Astrocyte of the cerebellum (primary cell): ENCODE results near the gene PSMD3.

Experiments
- DNase-seq: peaks from one replicate; pipeline ENCODE4 v3.0.0-alpha.2; 2011; ENCODE audit warnings: low read depth
- H3K4me3 ChIP-seq: 2 replicates; pipeline ENCODE4 v1.5.1; 2011; ENCODE audit warnings: mild to moderate bottlenecking, low read depth, low read length, moderate library complexity
- in situ Hi-C: cut with HindIII; loops from 2 replicates; pipeline ENCODE4 v1.10.0; 2017; ENCODE audit warnings: low sequenced_read_pairs
- TF ChIP-seq, protein P1 (sequence below): IDR thresholded peaks from 2 replicates; pipeline ENCODE4 v1.5.1; 2012; ENCODE audit warnings: low read length, low read depth, moderate library complexity, mild to moderate bottlenecking; ENCODE audit errors: missing control alignments

PSMD3 gene

DNA sequence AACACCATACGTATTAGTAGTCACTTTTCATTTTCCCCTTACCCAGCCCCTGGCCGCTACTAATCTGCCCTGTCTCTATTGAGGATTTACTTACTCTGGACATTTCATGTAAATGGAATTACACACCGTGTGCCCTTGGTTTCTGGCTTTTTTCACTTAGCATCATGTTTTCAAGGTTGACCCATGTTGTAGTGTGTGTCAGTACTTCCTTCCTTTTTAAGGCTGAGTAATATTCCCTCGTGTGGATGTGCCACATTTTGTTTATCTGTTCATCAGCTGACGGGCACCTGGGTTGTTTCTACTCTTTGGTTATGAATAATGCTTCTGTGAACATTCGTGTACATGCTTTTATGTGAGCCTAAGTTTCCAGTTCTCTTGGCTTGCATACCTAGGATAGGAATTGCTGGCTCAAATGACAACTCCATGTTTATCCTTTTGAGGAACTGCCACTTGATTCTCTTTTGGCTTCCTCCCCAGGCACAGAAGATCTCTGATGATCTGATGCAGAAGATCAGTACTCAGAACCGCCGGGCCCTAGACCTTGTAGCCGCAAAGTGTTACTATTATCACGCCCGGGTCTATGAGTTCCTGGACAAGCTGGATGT, 7.7 kb downstream of the PSMD3 start:
- TF ChIP-seq, protein P1, sequence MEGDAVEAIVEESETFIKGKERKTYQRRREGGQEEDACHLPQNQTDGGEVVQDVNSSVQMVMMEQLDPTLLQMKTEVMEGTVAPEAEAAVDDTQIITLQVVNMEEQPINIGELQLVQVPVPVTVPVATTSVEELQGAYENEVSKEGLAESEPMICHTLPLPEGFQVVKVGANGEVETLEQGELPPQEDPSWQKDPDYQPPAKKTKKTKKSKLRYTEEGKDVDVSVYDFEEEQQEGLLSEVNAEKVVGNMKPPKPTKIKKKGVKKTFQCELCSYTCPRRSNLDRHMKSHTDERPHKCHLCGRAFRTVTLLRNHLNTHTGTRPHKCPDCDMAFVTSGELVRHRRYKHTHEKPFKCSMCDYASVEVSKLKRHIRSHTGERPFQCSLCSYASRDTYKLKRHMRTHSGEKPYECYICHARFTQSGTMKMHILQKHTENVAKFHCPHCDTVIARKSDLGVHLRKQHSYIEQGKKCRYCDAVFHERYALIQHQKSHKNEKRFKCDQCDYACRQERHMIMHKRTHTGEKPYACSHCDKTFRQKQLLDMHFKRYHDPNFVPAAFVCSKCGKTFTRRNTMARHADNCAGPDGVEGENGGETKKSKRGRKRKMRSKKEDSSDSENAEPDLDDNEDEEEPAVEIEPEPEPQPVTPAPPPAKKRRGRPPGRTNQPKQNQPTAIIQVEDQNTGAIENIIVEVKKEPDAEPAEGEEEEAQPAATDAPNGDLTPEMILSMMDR, result no peak
- no peak for DNase-seq
- in situ Hi-C loops, result no loop called here
- no peak overlapping the region for H3K4me3 ChIP-seq

- no peak for DNase-seq
- in situ Hi-C loops, result loop anchor here (5.0 to 10.0 kb wide), 2 partner anchors 78 to 180 kb away; partner anchors contain the start of gene RAPGEFL1
- H3K4me3 ChIP-seq, result no peak overlapping the region
- TF ChIP-seq, protein P1, result no peak
These were observed 13.8 kb downstream of the PSMD3 start for GRCh38 chr17:39994448-39994847.

DNA sequence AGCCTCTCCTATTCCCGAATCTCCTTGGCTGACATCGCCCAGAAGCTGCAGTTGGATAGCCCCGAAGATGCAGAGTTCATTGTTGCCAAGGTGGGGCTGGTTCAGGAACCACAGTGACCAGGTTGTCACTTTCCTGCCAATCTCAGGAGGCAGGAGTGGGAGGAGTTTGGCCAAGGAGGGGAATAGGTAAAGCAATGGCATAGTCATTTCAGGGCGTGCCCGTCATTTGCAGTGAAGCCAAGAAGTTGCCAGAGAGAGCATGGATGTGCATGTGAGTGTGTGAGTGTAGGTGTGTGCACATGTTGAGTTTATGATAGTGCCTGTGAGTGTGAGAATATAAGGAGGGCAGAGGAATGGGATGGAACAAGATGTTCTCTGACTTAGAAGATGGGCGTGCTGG, 14.8 kb downstream of the PSMD3 start:
- H3K4me3 ChIP-seq, result no peak overlapping the region
- in situ Hi-C loops, result loop anchor here (10.0 kb wide), 1 partner anchor 179 kb away; the partner anchor contains the start of gene RAPGEFL1
- TF ChIP-seq, protein P1, result no peak
- no peak for DNase-seq

DNA sequence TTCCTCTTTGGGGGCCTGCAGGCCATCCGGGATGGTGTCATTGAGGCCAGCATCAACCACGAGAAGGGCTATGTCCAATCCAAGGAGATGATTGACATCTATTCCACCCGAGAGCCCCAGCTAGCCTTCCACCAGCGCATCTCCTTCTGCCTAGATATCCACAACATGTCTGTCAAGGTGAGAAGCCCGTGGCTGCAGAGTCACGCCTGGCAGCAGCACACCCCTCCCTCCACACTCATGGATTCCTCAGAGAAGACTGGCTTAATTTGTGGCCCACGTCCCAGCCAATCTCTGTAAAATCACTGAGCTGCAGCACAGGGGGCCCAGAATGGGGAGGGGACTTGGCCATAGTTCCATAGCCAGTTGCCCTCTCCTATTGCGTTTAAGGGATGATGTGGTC, 15.6 kb downstream of the PSMD3 start:
- DNase-seq, result no peak
- in situ Hi-C loops, result loop anchor here (10.0 kb wide), 1 partner anchor 179 kb away; the partner anchor contains the start of gene RAPGEFL1
- H3K4me3 ChIP-seq, result no peak overlapping the region
- TF ChIP-seq, protein P1, result no peak

DNA sequence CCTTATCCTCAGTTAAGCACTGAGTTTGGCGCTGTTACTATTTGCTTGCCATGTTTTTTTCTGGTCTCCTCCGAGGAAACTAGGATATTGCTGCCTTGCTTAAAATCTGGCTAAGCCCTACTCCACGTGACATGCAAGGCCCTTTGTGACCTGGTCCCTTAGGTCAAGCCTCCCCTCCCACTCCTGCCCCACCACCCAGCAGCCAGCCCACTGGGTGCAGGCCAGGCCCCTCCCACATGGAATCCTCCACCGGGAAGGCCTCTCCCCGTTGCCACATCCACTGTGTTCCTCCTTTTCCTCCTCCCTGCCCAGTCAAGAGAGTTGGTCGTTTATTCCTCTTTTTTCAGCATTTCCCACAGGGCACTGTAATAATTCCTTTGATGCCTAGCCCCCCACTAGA, 16.2 kb downstream of the PSMD3 start:
- DNase-seq, result no peak
- in situ Hi-C loops, result loop anchor here (10.0 kb wide), 1 partner anchor 178 kb away; the partner anchor contains the start of gene RAPGEFL1
- H3K4me3 ChIP-seq, result no peak overlapping the region
- TF ChIP-seq, protein P1, result no peak

GRCh38 chr17:39997543-39997942, 16.9 kb downstream of the PSMD3 start:
- DNase-seq, result no peak
- H3K4me3 ChIP-seq, result no peak overlapping the region
- TF ChIP-seq, protein P1, result no peak
- in situ Hi-C loops, result loop anchor here (10.0 kb wide), 1 partner anchor 177 kb away; the partner anchor contains the start of gene RAPGEFL1
